HG03108 (cell line): ENCODE measurements around the gene NEMF.
"Not testable (repeated sequence)": the region's sequence is repeated elsewhere in the genome, so short reads cannot be mapped to it uniquely, and the experiment has no call there.

Experiments
- ATAC-seq: cut with Tn5 transposase; IDR thresholded peaks from one replicate; pipeline ENCODE4 v1.9.1; 2021; ENCODE audit warnings: moderate library complexity; ENCODE audit not compliant: unreplicated experiment

Gene NEMF

GRCh38 chr14:49754570-49755097 is 98.0 kb downstream of the NEMF start:
- no peak for ATAC-seq

- not testable (repeated sequence) for ATAC-seq
These were observed 106.1 kb downstream of the NEMF start for GRCh38 chr14:49746476-49746875.

GRCh38 chr14:49745191-49745590 is 107.4 kb downstream of the NEMF start:
- ATAC-seq: no peak

DNA sequence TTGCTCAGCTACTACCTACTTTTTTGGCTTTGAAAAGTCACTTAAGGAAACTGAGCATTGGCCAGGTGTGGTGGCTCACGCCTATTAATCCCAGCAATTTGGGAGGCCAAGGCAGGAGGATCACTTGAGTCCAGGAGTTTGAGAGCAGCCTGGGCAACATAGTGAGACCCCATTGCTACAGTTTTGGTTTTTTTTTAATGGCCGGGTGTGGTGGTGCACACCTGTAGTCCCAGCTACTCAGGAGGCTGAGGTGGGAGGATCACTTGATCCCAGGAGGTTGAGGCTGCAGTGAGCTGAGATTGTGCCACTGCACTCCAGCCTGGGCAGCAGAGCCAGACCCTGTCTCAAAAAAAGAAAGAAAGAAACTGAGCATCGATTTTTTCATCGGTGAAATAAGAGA is 116.9 kb downstream of the NEMF start:
- ATAC-seq: not testable (repeated sequence)

GRCh38 chr14:49733836-49734235 is 118.8 kb downstream of the NEMF start:
- no peak for ATAC-seq

DNA sequence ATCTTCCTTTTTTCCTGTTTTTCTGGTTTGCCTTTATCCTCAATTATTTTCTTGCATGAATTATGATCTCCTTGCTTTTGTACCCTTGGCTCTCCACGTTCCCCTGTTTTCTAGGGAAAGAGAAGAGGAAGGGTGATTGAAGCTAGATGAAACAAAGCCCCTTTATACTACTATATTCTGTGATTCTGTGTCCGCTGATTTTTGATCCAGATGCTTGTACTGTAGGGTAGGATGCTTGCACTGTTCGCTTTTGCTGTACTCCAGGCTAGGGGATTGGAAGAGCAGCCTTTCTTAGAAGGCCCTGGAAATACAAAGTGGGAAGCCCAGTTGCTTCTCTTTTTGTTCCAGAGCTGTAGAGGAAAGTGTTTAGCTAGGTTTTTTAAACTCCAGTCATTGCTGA is 119.7 kb downstream of the NEMF start:
- ATAC-seq: no peak
